Measurements from ENCODE around the gene KCNQ1.

DNA sequence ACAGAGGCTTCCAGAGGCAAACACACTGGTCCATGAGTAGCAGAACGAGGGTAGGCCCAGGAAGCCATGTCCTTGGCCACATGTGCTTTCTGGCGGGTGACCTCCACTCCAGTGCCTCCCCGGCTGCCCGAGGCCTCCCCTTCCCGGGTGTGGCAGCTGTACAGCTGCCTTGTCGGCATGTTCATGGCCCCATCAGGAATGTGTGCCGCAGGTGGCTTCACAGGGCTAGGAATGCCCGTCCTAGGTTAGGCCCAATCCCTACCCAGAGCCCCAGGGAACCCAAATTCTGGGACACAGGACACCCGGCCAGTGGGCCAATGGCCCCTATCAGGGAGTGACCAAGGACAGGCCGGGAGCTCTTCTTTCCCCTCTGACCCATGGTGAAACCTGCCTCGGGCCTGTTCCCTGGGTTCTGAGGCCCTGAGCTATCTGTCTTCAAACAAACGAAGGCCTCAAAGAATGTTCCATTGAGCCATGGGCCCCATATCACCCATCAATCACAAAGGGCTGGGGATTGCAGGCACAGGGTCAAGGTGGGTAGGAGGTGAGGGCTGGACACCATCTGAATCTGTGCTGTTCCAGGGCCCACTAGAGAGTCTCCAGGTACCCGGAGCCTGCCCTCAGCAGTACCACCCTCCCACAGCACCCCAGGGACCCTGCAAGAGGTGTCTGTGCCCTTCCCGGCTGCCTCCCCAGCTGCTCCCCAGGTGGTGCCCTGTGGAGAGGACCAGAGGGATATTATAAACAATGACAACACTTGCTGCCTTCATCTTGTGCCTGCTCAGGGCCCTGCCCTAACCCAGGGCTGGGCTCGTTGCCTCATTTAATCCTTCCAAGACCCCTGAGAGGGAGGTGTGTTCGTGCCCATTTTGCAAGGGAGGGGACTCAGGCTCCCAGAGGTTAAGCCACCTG is 444.8 kb downstream of the KCNQ1 start:
- TF ChIP-seq EZH2 (IDR thresholded peaks at IDR 0.05; ENCODE audit: low read length), result no peak
- TF ChIP-seq, protein P1, sequence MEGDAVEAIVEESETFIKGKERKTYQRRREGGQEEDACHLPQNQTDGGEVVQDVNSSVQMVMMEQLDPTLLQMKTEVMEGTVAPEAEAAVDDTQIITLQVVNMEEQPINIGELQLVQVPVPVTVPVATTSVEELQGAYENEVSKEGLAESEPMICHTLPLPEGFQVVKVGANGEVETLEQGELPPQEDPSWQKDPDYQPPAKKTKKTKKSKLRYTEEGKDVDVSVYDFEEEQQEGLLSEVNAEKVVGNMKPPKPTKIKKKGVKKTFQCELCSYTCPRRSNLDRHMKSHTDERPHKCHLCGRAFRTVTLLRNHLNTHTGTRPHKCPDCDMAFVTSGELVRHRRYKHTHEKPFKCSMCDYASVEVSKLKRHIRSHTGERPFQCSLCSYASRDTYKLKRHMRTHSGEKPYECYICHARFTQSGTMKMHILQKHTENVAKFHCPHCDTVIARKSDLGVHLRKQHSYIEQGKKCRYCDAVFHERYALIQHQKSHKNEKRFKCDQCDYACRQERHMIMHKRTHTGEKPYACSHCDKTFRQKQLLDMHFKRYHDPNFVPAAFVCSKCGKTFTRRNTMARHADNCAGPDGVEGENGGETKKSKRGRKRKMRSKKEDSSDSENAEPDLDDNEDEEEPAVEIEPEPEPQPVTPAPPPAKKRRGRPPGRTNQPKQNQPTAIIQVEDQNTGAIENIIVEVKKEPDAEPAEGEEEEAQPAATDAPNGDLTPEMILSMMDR (optimal IDR thresholded peaks at IDR 0.05 in 1 of 3, IDR thresholded peaks at IDR 0.05 in 1 of 3, conservative IDR thresholded peaks at IDR 0.05 in 1 of 3; ENCODE audit: extremely low read depth in 1 of 3, insufficient read depth in 2 of 3, low read length in 3 of 3), result no peak

Data from keratinocyte (primary cell).